Ascending aorta (tissue), 2 donors: ENCODE data around the gene ACOXL. TPM values are rescaled to one million over a fixed set of nuclear protein-coding genes. Genes with fewer than 3 reads are reported as not detected.

ENCODE experiments used
- DNase-seq, 2 donors: peaks; one replicate each; pipeline ENCODE4 v3.0.0-alpha.2; 2019; ENCODE audit warnings: low spot score in 2 of 2
- H3K27ac ChIP-seq, 2 donors: fragments of 200-600 bp; sonication (generic); one replicate each; pipeline ENCODE4 v1.5.1; 2016 to 2017; ENCODE audit warnings: mild to moderate bottlenecking in 1 of 2
- H3K27me3 ChIP-seq: fragments of 200-600 bp; sonication (generic); one replicate; pipeline ENCODE4 v1.5.1; 2017
- H3K36me3 ChIP-seq, 2 donors: fragments of 200-600 bp; sonication (generic); one replicate each; pipeline ENCODE4 v1.5.1; 2016
- H3K4me1 ChIP-seq, 2 donors: fragments of 200-600 bp; sonication (generic); one replicate each; pipeline ENCODE4 v1.5.1; 2016 to 2017; ENCODE audit warnings: mild to moderate bottlenecking in 1 of 2
- H3K4me3 ChIP-seq, 2 donors: fragments of 200-600 bp; sonication (generic); one replicate each; pipeline ENCODE4 v1.5.1; 2016 to 2017; ENCODE audit warnings: mild to moderate bottlenecking in 1 of 2
- H3K9me3 ChIP-seq, 2 donors: fragments of 200-600 bp; sonication (generic); one replicate each; pipeline ENCODE4 v1.5.1; 2016
- CTCF ChIP-seq, 3 experiments: fragments of 200-600 bp in 2 of 3; fragments of 450-650 bp in 1 of 3; sonication (generic) in 2 of 3; IDR thresholded peaks; one replicate each; pipeline ENCODE4 v1.5.1; 2016 to 2019; ENCODE audit warnings: antibody characterized with exemption in 3 of 3, mild to moderate bottlenecking in 1 of 3, moderate library complexity in 1 of 3
- intact Hi-C: fragments of 100-400 bp; cut with DNase I; formaldehyde crosslinking; loops from one replicate; pipeline ENCODE4 v1.15.1; 2023
- total RNA-seq: library from RNA; depleted of rRNA; stranded (reverse); fragments of >200 nt; gene quantifications from one replicate; pipeline ENCODE4 v1.1.0, GENCODE V29; 2016

The ACOXL gene
- total RNA-seq, 1 donor from 2014 or later = not detected

GRCh38 chr2:111052621-111053020 is 320.2 kb downstream of the ACOXL start:
- no peaks in the 10 kb centered on the region for H3K9me3 ChIP-seq
- no peak for DNase-seq
- H3K27ac ChIP-seq = no peak overlapping the region
- no peaks in the 10 kb centered on the region for H3K4me1 ChIP-seq
- no peaks in the 10 kb centered on the region for H3K36me3 ChIP-seq
- H3K4me3 ChIP-seq = no peak overlapping the region
- TF ChIP-seq CTCF (IDR thresholded peaks at IDR 0.05) = no peak
- H3K27me3 ChIP-seq = no peaks in the 10 kb centered on the region
- intact Hi-C loops = no loop called here

GRCh38 chr2:111053266-111053665 is 320.9 kb downstream of the ACOXL start:
- no peak for TF ChIP-seq CTCF (IDR thresholded peaks at IDR 0.05)
- H3K27ac ChIP-seq = no peak overlapping the region
- H3K27me3 ChIP-seq = no peaks in the 10 kb centered on the region
- H3K4me1 ChIP-seq = no peaks in the 10 kb centered on the region
- H3K9me3 ChIP-seq = no peaks in the 10 kb centered on the region
- H3K4me3 ChIP-seq = no peak overlapping the region
- no peak for DNase-seq
- intact Hi-C loops = no loop called here
- H3K36me3 ChIP-seq = no peaks in the 10 kb centered on the region

- TF ChIP-seq CTCF (IDR thresholded peaks at IDR 0.05) = no peak
- no peaks in the 10 kb centered on the region for H3K9me3 ChIP-seq
- no peaks in the 10 kb centered on the region for H3K27me3 ChIP-seq
- H3K36me3 ChIP-seq = no peaks in the 10 kb centered on the region
- intact Hi-C loops = no loop called here
- no peaks in the 10 kb centered on the region for H3K4me1 ChIP-seq
- no peak overlapping the region for H3K27ac ChIP-seq
- H3K4me3 ChIP-seq = no peak overlapping the region
- DNase-seq = no peak
Measured at GRCh38 chr2:111053825-111054515, 321.6 kb downstream of the ACOXL start.

GRCh38 chr2:111054791-111055691 is 322.7 kb downstream of the ACOXL start:
- intact Hi-C loops = no loop called here
- DNase-seq = no peak
- Histone ChIP-seq H3K27me3 (no peaks in the 10 kb centered on the region), H3K4me1 (no peaks in the 10 kb centered on the region), H3K9me3 (no peaks in the 10 kb centered on the region), H3K27ac (no peak overlapping the region), H3K36me3 (no peaks in the 10 kb centered on the region), H3K4me3 (no peak overlapping the region)
- TF ChIP-seq CTCF (IDR thresholded peaks at IDR 0.05) = no peak

- Histone ChIP-seq H3K36me3 (no peaks in the 10 kb centered on the region), H3K27me3 (no peaks in the 10 kb centered on the region), H3K4me3 (no peak overlapping the region), H3K4me1 (no peaks in the 10 kb centered on the region), H3K9me3 (peaks cover 0 to 5% of the 10 kb centered on the region in 2 donors), H3K27ac (no peak overlapping the region)
- no peak for TF ChIP-seq CTCF (IDR thresholded peaks at IDR 0.05)
- no peak for DNase-seq
- intact Hi-C loops = no loop called here
Measured at GRCh38 chr2:111055735-111056134, 323.4 kb downstream of the ACOXL start.
